D721Med (cell line): Measurements from ENCODE around the gene PADI2.

Experiments used
- DNase-seq: peaks from one replicate; pipeline ENCODE4 v3.0.0; 2011; ENCODE audit warnings: low spot score; ENCODE audit not compliant: insufficient read length
- FAIRE-seq: peaks from 2 replicates; lab custom pipeline; 2011; peaks lifted over from hg19 to GRCh38; lab: Jason Lieb, UNC
- TF ChIP-seq, protein P1 (sequence below): IDR thresholded peaks from 2 replicates; pipeline ENCODE4 v1.5.1; 2012; ENCODE audit warnings: mild to moderate bottlenecking, control low read depth; ENCODE audit not compliant: insufficient read depth; ENCODE audit errors: missing control alignments

PADI2 gene

DNA sequence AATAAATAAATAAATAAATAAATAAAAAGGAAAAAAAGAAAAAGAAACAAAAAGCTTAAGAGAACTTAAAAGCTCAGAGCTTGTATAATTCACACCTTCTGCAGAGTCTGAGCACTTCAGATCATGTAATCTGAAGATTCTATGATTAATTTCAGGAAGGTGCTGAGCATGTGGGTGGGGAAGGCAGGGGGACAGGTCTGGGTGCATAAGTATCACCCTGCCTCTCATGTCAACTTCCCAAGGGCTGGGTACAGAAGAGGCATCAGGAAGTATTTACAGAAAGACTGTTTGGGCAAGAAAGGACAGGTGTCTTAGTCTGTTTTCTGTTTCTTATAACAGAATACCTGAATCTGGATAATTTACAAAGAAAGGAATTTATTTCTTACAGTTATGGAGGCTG is 20.4 kb upstream of the PADI2 start:
- FAIRE-seq: no peak
- DNase-seq: no peak
- TF ChIP-seq, protein P1, sequence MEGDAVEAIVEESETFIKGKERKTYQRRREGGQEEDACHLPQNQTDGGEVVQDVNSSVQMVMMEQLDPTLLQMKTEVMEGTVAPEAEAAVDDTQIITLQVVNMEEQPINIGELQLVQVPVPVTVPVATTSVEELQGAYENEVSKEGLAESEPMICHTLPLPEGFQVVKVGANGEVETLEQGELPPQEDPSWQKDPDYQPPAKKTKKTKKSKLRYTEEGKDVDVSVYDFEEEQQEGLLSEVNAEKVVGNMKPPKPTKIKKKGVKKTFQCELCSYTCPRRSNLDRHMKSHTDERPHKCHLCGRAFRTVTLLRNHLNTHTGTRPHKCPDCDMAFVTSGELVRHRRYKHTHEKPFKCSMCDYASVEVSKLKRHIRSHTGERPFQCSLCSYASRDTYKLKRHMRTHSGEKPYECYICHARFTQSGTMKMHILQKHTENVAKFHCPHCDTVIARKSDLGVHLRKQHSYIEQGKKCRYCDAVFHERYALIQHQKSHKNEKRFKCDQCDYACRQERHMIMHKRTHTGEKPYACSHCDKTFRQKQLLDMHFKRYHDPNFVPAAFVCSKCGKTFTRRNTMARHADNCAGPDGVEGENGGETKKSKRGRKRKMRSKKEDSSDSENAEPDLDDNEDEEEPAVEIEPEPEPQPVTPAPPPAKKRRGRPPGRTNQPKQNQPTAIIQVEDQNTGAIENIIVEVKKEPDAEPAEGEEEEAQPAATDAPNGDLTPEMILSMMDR: no peak

DNA sequence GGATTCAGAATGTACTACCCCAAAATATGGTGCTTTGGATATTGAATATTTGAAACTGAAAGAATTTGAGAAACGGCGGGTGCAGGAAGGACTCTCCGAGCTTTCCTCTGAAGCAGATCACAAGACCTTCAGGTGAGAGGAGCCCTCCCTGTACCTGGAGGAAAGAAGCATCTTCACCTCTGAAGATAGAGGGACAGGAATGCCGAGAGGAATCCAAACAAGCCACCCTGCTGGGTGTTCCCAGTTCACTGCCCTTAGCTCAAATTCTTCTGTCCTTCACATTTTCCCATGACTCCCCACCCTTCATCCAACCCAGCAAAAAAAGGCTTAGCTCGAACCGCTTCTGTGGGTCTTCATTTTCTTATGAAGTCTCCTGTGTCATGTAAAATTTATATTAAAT is 18.2 kb upstream of the PADI2 start:
- no peak for FAIRE-seq
- no peak for DNase-seq
- TF ChIP-seq, protein P1: no peak

DNA sequence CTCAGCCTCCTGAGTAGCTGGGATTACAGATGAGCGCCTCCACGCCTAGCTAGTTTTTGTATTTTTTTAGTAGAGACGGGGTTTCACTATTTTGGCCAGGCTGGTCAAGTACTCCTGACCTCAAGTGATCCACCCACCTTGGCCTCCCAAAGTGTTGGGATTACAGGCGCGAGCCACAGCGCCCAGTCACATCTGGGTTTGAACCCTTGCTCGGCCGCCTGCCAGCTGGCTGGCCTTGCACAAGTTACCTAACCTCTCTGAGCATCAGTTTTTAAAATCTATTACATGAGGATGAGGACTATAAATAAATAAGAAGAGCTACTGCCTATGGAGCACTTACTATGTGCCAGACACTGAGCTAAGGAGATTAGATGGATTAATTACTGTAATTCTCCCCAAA is 17.7 kb upstream of the PADI2 start:
- FAIRE-seq (no peak), DNase-seq (no peak)
- TF ChIP-seq, protein P1: no peak

GRCh38 chr1:17136145-17136544 is 16.9 kb upstream of the PADI2 start:
- DNase-seq (no peak), FAIRE-seq (no peak)
- TF ChIP-seq, protein P1: no peak

GRCh38 chr1:17135530-17135929 is 16.3 kb upstream of the PADI2 start:
- FAIRE-seq (no peak), DNase-seq (no peak)
- TF ChIP-seq, protein P1: no peak

- DNase-seq (no peak), FAIRE-seq (no peak)
- TF ChIP-seq, protein P1: no peak
Observed at GRCh38 chr1:17134724-17135123, 15.5 kb upstream of the PADI2 start.

- no peak for DNase-seq
- no peak for FAIRE-seq
- TF ChIP-seq, protein P1: no peak
Observed at GRCh38 chr1:17134034-17134433, 14.8 kb upstream of the PADI2 start.
